GM19463 (cell line): Measurements from ENCODE around the gene GAB2.
"Not testable (repeated sequence)": the region's sequence is repeated elsewhere in the genome, so short reads cannot be mapped to it uniquely, and the experiment has no call there.

ENCODE experiments used
- ATAC-seq: cut with Tn5 transposase; IDR thresholded peaks from one replicate; pipeline ENCODE4 v1.9.1; 2021; ENCODE audit warnings: mild to moderate bottlenecking, moderate library complexity; ENCODE audit not compliant: unreplicated experiment

Gene GAB2

GRCh38 chr11:78318321-78319114 lies 99.1 kb downstream of the GAB2 start:
- ATAC-seq, result no peak

DNA sequence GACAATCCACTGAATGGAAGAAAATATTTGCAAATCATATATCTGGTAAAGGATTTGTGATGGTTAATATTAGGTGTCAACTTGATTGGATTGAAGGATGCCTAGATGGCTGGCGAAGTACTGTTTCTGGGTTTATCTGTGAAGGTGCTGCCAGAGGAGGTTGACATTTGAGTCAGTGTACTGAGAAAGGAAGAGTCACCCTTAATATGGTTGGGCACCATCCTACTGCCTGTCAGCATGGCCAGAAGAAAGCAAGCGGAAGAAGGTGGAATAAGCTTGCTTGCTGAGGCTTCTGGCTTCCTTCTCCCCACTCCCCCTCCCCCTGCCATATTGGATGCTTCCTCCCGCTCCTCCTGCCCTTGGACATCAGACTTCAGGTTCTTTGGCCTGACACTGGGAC lies 101.9 kb downstream of the GAB2 start:
- no peak for ATAC-seq

- no peak for ATAC-seq
Observed at GRCh38 chr11:78314762-78315161, 102.9 kb downstream of the GAB2 start.

DNA sequence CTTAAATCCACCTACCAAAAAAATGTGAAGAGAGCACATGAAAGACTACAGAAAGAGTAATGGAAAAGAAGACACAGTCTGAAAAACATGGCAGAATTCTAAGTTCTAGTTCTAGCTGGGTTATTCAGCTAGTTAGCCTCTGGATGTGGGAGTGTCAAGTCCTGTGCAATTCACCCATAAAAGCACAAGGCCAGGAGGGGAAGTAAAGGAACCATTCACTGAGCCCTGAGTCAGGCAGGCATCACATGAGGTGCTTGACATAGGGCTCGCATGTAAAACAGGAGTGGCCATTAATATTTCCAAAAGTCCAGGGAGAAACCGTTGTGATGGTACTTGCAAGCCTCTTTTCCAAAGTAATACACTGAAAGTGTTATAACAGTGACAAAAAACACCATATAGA lies 103.7 kb downstream of the GAB2 start:
- ATAC-seq, result no peak

DNA sequence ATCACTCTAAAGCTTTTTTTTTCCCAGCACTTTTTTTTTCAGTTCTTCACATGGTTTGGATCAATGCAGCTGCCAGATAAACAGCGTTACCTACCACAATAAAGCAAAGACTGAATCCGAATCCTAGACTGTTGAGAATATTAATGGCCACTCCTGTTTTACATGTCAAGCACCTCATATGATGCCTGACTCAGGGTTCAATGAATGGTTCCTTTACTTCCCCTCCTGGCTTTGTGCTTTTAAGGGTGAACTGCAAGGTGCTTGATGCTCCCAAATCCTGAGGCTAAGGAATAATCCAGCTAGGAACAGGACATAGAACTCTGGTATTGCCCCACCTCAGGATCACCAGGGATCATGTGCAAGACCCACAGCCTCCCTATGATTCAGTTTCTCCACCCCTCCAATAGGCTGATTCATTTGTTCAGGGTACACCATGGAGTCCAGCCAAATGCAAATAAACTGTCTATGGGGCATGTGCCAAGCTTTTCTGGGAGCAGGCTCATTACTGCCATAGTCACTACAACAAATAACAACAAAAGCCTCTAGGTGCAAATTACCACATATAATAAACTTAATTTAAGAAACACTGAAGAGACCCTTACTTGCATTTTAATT lies 104.3 kb downstream of the GAB2 start:
- no peak for ATAC-seq

GRCh38 chr11:78312712-78313111 lies 104.9 kb downstream of the GAB2 start:
- ATAC-seq, result no peak

GRCh38 chr11:78311702-78312371 lies 105.8 kb downstream of the GAB2 start:
- no peak for ATAC-seq

DNA sequence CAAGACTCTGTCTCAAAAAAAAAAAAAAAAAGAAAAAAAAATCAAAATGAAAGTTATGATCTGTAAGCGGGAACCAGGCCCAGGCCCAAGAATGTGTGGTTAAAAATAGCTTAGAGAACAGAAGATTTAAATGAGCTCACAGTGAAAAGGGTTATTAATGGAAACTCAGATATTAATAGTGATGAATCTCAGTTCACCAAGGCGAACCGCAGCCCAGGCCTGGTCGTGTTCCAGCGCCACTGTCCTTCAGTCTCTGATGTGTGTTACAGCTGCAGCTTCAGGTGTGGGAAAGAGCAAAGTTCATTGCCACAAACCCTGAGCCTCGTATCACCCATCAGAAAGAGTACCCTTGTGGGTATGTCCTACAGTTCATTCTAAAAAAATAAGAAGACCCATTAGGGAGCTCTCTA lies 107.1 kb downstream of the GAB2 start:
- peak; percentile 90 for ATAC-seq

DNA sequence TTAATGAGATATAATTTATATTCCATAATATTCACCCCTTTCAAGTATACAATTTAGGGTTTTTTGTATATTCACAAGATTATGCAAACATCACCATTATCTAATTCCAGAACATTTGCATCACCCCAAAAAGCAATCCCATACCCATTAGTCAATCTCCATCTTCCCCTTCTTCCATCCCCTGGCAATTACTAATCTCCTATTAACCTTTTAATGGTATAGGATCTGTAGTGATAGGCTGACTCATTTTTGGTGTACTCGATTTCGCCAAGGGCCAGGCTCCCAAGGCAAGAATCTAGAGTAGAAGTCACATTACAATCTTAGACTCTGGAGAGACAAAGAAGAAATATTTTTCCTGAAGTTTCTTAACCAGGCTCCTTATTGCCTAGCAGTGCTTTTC lies 113.4 kb downstream of the GAB2 start:
- ATAC-seq, result no peak

DNA sequence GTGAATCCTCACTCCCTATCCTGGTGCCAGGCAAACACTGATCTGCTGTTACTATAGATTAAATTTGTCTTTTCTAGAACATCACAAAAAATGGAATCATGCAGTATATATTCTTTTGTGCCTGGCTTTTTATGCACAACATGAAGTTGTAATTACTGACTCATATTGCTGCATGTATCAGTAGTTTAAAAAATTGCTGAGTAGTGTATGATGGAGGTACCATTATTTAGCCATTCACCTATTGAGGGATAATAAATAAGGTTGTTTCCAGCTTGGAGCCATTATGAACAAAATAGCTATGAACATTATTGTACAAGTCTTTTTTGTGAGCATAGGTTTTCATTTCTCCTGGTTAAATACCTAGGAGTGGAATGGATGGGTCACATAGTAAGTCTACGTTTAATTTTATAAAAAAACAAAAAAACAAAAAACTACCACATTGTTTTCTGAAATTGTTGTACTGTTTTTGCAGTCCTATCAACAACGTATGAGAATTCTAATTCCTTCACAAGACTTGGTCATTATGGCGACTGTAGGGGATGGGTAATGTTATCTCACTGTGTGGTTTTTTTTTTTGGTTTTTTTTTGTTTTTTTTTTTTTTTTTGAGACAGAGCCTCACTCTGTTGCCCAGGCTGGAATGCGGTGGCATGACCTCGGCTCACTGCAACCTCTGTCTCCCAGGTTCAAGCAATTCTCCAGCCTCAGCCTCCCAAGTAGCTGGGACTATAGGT lies 117.3 kb downstream of the GAB2 start:
- ATAC-seq, result no peak

DNA sequence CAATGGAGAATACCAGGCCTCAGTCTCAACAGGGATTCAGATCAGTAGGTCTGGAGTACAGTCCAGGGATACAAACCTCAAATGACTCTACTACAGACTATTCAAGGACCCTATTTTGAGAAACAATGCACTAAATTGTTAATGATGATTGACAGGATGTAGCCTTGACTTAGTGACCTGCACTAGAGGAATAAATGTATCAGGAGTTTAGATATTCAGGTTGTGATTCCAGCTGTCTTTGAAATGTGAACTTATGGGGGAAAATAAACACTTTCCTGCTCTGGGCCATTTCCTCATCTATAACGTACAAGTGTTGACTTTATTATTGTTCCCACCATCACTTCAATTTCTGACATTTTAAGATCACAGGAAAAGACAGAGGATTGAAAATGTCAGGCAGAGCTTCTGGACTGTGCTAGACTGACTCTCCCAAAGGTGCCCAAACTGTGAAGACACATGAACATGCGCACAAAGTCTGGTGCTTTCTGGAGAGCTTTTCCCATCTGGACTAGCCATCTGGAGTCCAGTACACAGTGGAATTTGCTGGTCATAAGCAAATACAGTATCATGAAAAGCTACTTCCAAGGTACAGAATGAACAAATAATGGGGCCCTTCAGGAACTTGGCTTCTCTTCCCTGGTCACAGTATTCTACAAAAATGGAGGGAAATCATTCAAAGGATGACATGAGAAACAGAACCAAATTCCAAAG lies 118.5 kb downstream of the GAB2 start:
- ATAC-seq, result no peak

GRCh38 chr11:78298291-78298771 lies 119.3 kb downstream of the GAB2 start:
- ATAC-seq, result no peak

GRCh38 chr11:78295991-78296930 lies 121.4 kb downstream of the GAB2 start:
- no peak for ATAC-seq

DNA sequence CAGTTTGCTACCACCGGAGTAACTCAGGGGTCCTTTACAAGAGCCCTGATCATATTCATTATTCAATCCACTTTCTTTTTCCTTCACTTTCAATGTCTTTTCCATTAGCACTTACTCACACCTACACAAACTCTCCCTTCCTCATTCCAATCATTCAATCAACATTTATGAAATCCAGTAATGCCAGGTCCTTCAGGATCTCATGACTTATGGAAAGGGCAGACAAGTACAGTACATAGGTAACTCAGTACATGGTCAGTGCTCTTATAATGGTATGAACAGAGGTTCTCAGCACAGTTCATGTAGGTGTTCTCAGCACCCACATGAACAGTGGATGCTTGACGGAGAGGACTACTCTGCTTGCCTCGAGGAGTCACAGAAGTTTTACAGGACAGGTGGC lies 122.3 kb downstream of the GAB2 start:
- ATAC-seq, result no peak

DNA sequence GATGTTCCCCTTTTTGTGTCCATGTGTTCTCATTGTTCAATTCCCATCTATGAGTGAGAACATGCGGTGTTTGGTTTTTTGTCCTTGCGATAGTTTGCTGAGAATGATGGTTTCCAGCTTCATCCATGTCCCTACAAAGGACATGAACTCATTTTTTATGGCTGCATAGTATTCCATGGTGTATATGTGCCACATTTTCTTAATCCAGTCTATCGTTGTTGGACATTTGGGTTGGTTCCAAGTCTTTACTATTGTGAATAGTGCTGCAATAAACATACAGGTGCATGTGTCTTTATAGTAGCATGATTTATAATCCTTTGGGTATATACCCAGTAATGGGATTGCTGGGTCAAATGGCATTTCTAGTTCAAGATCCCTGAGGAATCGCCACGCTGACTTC lies 123.5 kb downstream of the GAB2 start:
- not testable (repeated sequence) for ATAC-seq

DNA sequence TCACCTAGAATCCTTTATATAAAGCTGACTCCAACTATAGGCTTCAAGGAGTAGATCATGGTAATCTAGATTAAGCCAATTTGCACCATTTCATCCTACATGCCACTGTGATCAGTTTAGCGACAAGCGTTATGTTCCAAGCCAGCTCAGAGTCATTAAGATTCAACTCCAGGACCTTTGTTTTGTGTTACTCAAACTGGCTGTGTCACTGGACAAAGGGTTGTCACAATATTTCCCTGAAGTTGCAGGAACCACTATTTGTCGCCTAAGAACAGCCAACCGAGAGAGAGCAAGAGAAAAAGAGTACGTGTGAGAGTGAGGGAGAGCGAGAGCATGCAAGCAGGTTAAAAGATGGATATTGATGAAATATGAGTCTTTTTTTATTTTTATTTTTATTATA lies 124.1 kb downstream of the GAB2 start:
- no peak for ATAC-seq

- no peak for ATAC-seq
Observed at GRCh38 chr11:78292109-78292803, 125.4 kb downstream of the GAB2 start.

GRCh38 chr11:78291503-78292108 lies 126.0 kb downstream of the GAB2 start:
- no peak for ATAC-seq
